HG03135 (cell line): ENCODE measurements around the gene DBNL.
"Not testable (repeated sequence)": the region's sequence is repeated elsewhere in the genome, so short reads cannot be mapped to it uniquely, and the experiment has no call there.

Experiments used
- ATAC-seq: cut with Tn5 transposase; IDR thresholded peaks from one replicate; pipeline ENCODE4 v1.9.1; 2021; ENCODE audit warnings: mild to moderate bottlenecking, moderate library complexity; ENCODE audit not compliant: unreplicated experiment

DBNL gene

GRCh38 chr7:44044315-44045225, at the start of gene DBNL:
TSS of gene DBNL (plus strand) at chr7:44044702. CDS start at chr7:44044738, 36 bp downstream.
- peak; percentile 66 for ATAC-seq

GRCh38 chr7:43997532-43997931, 47.0 kb upstream of the DBNL start, which contains the start of gene SPDYE1:
TSS of gene SPDYE1 (plus strand) at chr7:43997897. CDS start at chr7:43999950, 2,053 bp downstream.
- not testable (repeated sequence) for ATAC-seq

GRCh38 chr7:44012081-44012480, 32.4 kb upstream of the DBNL start:
- not testable (repeated sequence) for ATAC-seq

- not testable (repeated sequence) for ATAC-seq
Observed at GRCh38 chr7:44015090-44015489, 29.4 kb upstream of the DBNL start.

GRCh38 chr7:44018857-44019807, 25.4 kb upstream of the DBNL start:
- peak; percentile 89 for ATAC-seq

- not testable (repeated sequence) for ATAC-seq
Observed at GRCh38 chr7:44019825-44020224, 24.7 kb upstream of the DBNL start.

GRCh38 chr7:44022069-44022468, 22.4 kb upstream of the DBNL start:
- not testable (repeated sequence) for ATAC-seq

- ATAC-seq: not testable (repeated sequence)
Observed at GRCh38 chr7:44022796-44023467, 21.6 kb upstream of the DBNL start.

- not testable (repeated sequence) for ATAC-seq
Observed at GRCh38 chr7:44029433-44029832, 15.1 kb upstream of the DBNL start.

- ATAC-seq: not testable (repeated sequence)
Observed at GRCh38 chr7:44030029-44030428, 14.5 kb upstream of the DBNL start.

GRCh38 chr7:44031319-44031718, 13.2 kb upstream of the DBNL start:
- not testable (repeated sequence) for ATAC-seq

- not testable (repeated sequence) for ATAC-seq
Observed at GRCh38 chr7:44032031-44032430, 12.5 kb upstream of the DBNL start.

GRCh38 chr7:44033971-44034844, 10.3 kb upstream of the DBNL start:
- not testable (repeated sequence) for ATAC-seq

GRCh38 chr7:44036364-44036763, 8.1 kb upstream of the DBNL start:
- ATAC-seq: not testable (repeated sequence)

GRCh38 chr7:44037951-44038350, 6.6 kb upstream of the DBNL start:
- not testable (repeated sequence) for ATAC-seq

- ATAC-seq: not testable (repeated sequence)
Observed at GRCh38 chr7:44038553-44038952, 5.9 kb upstream of the DBNL start.

GRCh38 chr7:44038961-44039558, 5.4 kb upstream of the DBNL start:
- ATAC-seq: peak; percentile 52

GRCh38 chr7:44039800-44040492, 4.6 kb upstream of the DBNL start:
- ATAC-seq: peak; percentile 18

- ATAC-seq: peak; percentile 34
Observed at GRCh38 chr7:44040493-44040891, 4.0 kb upstream of the DBNL start.
